ENCODE measurements around the gene PIGK.
"Not testable (repeated sequence)": the region's sequence is repeated elsewhere in the genome, so short reads cannot be mapped to it uniquely, and the experiment has no call there.

Gene PIGK

GRCh38 chr1:77188770-77189169 is 30.5 kb downstream of the PIGK start:
- no peak for ATAC-seq

GRCh38 chr1:77186907-77187306 is 32.3 kb downstream of the PIGK start:
- ATAC-seq = not testable (repeated sequence)

DNA sequence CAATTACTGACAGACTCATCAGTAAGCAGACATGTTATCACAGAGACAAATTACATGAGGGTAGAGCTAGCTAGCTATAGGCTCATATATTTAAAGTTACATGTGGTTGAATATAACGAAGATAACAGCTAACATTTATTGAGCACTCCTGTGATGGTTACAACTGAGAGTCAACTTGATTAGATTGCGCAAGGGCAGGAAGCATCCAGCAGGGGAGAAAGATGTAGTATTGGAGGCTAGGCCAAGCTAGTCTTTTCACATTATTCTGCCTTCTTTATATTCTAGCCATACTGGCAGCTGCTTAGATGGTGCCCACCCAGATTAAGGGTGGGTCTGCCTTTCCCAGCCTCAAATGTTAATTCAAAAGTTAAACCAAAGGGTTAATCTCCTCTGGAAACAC is 37.1 kb downstream of the PIGK start:
- ATAC-seq = no peak

DNA sequence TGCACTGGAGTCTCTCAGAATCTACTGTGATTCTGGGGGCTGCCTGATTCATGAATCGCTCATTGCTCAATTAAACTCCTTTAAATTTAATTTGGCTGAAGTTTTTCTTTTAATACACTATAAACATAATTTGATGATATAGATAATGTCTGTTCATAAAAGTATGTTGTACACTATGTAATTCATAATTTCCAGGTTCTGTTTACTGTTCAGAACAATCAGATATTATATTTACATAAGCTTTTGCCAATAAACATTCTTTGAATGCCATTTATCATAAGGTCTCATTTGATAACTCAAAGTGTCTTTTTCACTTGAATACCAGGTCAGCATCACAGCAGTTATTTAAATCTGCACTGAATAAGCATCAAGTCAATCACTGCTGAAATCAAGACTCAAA is 39.6 kb downstream of the PIGK start:
- ATAC-seq = no peak

- ATAC-seq = no peak
These were observed 43.9 kb downstream of the PIGK start for GRCh38 chr1:77175230-77175844.

- ATAC-seq = peak; percentile 82 to 84
These were observed 48.5 kb downstream of the PIGK start for GRCh38 chr1:77170687-77171086.

- ATAC-seq = no peak
These were observed 50.9 kb downstream of the PIGK start for GRCh38 chr1:77168358-77168757.

DNA sequence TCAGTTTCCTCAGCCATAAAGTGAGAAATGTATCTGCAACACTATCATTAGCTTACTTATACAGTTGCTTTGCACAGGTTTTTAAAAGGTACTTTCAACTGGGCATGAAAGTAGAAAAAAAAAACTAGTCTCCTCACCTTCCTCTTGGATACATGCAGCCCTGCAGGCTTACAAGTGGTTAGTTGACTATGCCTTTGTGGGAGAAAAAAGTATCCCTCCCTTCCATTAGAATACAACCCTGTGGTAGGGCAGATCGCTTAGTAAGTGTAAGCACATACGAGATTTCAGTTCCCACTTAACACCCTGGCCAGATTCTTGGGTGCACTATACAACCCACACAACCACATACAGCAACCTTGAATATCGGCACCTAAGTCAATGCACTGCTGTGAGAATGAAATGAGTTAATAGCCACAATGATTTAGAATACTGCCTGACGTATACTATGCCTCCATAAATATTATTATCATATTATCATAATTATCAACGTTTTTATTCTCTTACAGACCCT is 54.7 kb downstream of the PIGK start:
- ATAC-seq = no peak

- ATAC-seq = not testable (repeated sequence)
These were observed 59.5 kb downstream of the PIGK start for GRCh38 chr1:77159706-77160105.

DNA sequence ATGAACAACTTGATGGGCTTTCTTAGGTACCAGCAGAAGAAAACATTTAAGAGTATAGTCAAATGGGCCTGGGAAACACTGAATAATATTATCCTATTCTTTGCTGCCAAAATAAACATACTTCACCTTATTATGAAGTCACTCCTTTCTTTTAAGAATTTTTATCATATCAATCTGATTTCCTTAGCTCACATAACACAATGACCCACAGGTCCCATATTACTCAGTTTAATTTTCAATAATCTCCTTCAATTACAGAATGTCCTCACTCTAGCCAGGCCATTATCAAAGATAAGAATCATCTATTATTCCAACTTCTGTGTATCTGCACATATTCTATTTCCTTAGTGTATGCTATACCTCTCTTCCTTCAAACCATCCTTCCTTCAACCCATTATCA is 63.0 kb downstream of the PIGK start:
- ATAC-seq = no peak

DNA sequence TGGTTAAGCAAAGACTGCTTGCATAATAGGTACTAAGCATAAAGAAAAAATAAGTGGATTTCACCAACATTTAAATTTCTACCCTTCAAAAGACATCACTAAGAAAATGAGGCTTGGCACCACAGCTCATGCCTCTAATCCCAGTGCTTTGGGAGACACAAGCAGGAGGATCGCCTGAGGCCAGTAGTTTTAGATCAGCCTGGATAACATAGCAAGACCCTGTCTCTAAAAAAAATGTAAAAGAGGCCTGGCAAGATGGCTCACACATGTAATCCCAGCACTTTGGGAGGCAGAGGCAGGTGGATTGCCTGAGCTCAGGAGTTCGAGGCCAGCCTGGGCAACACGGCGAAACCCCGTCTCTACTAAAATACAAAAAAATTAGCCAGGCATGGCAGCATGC is 73.0 kb downstream of the PIGK start:
- no peak for ATAC-seq

DNA sequence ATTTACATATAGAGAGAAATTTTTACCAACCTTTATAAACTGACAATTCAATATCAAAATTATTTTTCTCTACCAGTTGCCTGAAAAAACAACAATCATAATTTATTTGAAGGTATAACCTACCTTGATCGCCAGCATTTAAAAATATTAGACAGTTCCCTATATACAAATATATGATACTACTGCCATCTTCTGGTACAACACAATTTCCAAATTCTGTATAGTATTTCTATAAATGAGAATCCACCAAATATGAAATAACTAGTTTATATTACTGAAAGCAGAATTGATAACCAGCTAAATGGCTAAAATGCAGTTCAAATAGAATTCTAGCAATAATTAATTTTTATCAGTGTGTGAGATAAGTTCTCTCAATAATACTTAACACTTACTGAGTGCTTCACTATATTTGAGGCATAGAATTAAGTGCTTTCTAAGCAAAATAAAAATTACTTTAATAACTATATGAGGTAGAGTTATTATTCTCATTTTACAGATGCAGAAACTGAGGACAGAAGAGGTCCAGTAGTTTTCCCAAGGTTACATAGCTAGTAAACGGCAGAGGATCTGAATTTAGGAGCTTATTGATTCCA is 75.6 kb downstream of the PIGK start:
- no peak for ATAC-seq

GRCh38 chr1:77139389-77139788 is 79.8 kb downstream of the PIGK start:
- no peak for ATAC-seq

DNA sequence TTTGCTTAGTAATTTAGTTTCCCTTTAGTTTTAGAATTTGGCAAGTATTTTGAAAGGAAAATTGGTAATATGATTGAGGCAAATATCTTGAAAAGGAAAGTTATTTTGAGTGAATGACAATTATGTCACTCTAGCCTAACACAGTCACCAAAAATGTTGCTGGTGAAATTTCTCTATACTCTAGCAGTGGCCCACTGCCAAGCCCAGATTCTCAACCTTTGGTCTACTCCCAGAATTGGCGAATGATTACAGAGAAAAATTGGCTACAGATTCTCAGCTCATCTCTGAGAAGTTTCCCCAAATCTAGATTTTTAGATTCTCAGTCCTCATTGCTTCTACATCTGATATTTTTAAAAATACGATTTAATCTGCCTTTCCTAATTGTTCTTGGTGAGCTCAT is 84.9 kb downstream of the PIGK start:
- no peak for ATAC-seq

DNA sequence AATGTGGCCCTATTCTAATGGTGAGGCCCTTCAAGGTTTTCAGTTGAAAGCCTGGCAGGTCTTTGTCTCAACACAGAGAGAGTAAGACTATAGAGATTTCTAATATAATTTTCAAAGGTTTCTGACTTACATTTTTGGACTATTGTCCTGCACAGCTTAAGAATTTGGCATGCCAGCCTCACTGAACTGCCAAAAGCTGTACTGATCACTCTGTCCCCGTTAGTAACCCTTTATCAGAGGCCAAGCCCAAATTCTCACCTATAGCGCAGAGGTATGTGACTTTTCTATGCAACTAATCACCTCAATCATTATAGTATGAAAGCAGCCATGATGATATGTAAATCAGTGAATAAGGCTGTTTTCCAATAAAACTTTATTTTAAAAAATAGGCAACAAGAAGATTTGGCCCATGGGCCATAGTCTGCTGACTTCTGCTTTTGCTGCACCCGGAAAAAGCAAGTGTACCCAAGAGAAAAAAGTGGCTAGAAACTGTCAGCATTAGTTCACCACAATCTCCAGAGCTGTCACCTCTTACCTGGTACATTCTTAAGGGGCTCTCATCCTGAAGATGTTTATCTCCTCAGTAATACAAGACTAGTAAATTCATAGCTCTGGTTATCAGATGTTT is 85.4 kb downstream of the PIGK start:
- ATAC-seq = no peak

GRCh38 chr1:77126307-77126706 is 92.9 kb downstream of the PIGK start:
- ATAC-seq = no peak

DNA sequence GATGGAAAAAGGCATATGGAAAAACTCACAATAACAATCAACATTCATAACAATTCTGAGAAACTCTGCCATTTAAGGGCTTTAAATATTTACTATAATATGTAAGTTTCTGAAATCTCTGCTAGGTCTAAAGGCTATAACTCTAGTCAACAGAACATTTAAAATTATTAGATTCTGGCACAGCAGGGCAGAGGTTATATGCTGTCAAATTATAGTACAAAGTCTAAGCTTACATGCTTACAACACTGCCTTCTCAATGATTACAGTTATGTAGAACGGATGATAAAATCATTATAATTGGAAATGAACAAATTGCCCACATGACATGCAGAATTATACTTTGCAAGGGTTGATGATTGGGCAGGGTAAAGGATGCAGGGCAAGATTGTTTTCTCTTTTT is 97.7 kb downstream of the PIGK start:
- no peak for ATAC-seq

- ATAC-seq = no peak
These were observed 98.3 kb downstream of the PIGK start for GRCh38 chr1:77120950-77121349.

GRCh38 chr1:77118712-77119111 is 100.5 kb downstream of the PIGK start:
- ATAC-seq = no peak

DNA sequence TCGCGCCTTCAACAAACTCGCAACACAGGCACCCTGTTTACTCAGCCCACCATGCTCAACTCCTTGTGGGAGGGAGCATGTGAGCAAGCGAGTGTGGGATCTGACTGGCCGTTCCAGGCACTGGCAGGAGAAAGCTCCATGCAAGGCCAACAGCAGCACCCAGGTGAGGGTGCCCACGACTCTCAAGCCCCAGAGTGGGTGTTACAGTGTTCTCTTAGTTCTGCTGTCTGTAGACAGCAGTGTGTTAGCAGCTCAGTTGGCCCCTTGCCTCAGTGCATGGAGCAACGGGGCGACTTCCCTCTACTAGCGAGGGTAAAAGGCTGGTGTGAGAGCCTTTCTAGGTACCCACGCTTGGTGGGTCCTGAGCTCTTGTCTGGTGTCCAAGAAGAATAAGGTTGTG is 114.6 kb downstream of the PIGK start:
- ATAC-seq = no peak

DNA sequence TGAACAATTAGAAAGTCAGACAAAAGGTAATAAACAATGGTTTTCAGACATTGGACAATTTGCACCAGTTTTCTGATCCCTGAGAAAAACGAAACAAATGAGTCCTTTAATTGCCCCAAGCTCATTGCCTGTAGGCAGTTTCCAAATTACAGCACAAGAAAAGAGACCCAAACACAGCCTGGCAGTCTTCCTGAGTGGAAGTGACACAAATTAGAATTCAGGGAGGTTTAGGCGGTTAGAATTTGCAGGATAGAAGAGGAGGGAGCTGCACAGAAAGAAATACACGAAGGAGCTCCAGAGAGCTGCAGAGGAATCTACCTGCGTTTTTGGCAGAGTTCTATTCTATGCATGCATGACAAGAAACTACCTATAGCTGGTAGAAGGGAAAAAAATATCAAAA is 115.7 kb downstream of the PIGK start:
- ATAC-seq = no peak

DNA sequence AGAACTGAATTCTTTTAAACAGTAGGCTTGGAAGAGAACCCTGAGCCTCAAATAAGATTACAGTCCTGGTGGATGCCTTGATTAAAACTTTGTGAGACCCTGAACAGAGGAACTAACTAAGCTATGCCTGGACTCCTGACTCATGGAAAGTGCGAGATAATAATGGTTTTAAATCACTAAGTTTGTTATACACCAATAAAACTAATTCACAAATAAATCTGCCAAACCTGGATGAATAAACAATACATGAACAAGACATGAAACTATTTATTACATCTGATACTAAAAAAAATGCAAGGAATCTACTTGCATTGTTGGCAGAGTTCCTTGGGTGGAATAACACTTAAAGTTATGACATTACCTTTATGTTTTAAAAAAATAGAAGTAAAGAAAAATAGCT is 118.4 kb downstream of the PIGK start:
- ATAC-seq = no peak

DNA sequence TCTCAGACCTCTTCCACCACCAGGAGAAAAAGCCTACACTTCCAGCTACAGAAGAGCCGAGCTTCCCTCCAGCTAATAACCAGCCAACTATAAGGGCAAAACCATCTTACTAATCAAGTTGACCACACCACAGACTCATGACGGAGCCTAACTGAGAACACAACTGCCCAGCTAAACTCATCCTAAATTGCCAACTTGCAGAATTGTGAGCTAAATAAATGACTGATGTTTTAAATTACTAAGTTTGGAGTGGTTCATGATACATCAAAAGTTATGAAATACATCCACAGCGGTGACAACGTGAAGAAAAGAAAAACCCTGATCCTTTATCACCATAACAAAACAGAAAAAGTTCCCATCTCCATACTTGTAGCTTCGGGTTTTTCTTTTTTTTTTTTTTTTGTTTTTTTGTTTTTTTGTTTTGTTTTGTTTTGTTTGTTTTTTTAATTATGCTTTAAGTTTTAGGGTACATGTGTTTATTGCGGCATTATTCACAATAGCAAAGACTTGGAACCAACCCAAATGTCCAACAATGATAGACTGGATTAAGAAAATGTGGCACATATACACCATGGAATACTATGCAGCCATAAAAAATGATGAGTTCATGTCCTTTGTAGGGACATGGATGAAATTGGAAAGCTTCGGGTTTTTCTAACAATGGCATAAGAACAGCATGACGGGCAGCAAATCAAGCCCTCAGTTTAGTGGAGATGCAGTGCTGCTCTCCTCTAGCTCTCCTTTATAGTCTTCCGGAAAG is 122.6 kb downstream of the PIGK start:
- no peak for ATAC-seq

DNA sequence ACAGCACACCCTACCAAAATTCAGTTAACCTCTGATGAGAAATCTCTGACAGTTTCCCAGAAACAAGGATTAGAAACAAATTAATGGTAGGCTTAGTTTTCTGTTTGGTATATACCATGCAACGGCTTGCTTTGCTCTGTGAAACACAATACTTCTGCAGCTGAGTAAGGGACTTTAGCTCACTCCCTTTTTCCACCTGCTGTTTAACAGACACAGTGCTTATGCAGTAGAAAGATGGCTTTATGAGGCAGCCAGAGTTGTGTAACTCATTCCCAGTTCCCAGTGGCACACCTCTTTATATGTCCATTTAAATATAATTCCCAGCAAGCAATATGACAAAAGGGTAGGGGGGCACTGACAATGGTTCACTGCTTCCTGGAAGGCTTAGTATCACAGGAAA is 124.0 kb downstream of the PIGK start:
- ATAC-seq = no peak
